Posterior cingulate gyrus (tissue), 11 donors: ENCODE measurements around the gene TUBA4A.

Source experiments
- DNase-seq, 10 donors: peaks; one replicate each; pipeline versions ENCODE4 v3.0.0 to v3.0.0-alpha.2; 2020 to 2021; ENCODE audit warnings: mixed read lengths in 3 of 10
- intact Hi-C: fragments of 100-400 bp; cut with DNase I; formaldehyde crosslinking; loops from one replicate; pipeline ENCODE4 v1.15.1; 2023

Gene TUBA4A

DNA sequence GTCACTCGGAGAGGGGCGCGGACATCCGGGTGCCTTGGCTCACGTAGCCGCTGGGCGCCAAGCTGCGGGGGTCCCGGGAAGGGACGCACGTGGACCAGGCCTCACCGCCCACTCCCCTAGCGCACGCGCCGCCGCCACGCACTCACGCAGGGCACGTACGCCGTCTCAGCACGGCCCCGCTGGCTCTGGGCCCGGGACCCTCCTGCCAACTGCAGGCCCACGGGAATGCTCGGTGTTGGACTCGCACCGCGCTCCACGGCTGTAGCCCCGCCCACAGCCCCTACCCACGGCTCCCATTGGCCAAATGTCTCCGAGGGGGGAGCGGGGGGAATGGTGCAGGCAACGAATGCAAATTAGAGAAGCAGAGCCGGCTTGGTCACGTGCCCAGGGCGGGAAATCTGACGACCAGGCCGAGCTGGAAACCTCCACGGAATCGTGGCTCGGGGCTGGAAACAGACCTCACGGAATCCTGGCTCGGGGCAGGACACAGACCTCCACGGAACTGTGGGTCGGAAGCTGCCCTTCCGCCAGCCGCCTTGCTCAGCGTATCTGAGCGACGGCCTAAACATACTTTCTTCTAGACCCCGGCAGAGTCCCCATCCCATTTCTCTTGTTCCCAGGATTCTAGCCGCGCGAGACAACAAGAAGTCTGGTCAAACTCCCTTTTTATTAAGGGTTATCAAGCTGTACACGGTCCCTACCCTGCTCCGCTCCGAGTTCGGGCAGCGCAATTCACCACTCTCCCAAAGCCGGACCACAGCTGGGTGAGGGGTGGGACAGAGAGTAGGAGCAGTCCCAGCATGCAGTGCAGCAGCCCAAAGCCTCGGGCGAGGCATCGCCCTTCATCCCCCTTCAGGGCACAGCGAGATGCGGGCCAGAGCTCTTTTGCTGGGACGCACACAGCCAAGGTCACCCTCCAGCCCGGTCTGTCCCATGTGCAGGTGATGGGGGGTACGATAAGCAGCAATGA lies 34.7 kb downstream of the TUBA4A start, which contains the start of gene ABCB6:
Gene ABCB6, minus strand, starts transcription at position 227 of the 970 bp plus-strand sequence. CDS start 285 bp downstream, outside the sequence.
- peak; percentile 96 to 100 (median 98) for DNase-seq
- intact Hi-C loops, result loop anchor here (1.0 kb wide), 1 partner anchor 26 kb away; the partner anchor contains the start of genes GLB1L and STK16

DNA sequence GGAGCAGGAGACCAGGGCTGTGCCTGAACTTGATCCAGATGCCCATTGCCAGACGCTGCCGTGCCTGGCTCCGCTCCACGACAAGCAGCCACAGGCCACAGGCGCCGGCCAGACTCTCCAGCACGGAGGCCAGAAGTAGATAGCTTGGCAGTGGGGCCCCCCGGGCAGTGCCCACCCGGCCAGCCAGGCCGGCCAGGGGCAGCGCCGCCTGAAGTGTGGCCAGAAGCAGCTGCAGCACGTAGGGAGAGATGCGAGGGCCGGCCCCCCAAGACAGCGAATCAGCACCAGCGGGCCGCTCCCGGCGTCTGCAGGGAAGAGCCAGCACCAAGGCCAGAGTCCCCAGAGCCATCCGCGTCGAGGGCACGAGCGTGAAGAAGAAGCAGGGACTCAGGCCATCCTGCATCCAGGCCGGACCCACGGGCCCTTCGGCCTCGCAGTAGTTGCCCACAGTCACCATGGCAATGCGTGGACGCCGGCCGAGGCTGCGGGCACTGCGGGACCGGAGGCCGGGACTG lies 35.4 kb downstream of the TUBA4A start:
- intact Hi-C loops, result loop anchor here (1.0 kb wide), 1 partner anchor 27 kb away; the partner anchor contains the start of genes GLB1L and STK16

GRCh38 chr2:219216535-219216915 lies 37.2 kb downstream of the TUBA4A start:
- peak in 1 of 10 donors; percentile 56 for DNase-seq
- intact Hi-C loops, result no loop called here

More for the DNA sequence above, 35.4 kb downstream of the TUBA4A start:
- DNase-seq, result peak in 9 of 10 donors; percentile 17 to 94 (median 62)

DNA sequence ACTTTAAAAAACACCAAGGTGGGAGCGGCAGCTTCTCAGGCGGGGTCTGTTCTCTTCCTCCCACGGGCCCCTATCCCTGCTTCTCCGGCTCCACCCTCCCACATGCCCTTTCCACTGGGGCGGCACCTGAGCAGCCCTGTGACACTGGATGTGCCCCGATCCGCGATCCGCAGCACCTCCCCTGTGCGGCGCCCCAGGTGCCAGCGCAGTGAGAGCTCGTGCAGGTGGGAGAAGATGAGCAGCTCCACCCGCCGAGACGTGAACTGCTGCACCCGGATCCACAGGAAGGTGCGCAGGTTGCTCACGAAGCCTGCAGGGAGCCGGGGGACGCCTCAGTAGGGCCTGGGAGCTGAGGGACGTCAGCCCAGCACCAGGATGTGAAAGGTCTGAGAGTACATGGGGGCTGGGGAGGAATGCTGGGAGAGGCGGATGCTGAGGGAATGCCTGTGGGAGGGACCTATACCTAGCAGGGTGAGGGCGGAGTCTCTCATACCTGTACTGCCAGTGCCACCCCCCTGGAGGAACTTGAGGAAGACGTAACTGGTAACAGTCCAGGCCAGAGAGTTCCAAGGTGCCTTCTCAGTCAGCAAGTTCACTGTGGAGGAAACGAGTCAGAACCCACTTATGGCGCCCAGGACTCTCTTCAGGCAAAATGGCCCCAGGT lies 37.7 kb downstream of the TUBA4A start:
- peak in 1 of 10 donors; percentile 78 for DNase-seq
- intact Hi-C loops, result no loop called here

GRCh38 chr2:219214786-219215185 lies 38.9 kb downstream of the TUBA4A start:
- DNase-seq, result no peak
- intact Hi-C loops, result no loop called here

- intact Hi-C loops, result no loop called here
- peak in 1 of 10 donors; percentile 73 for DNase-seq
Measured at GRCh38 chr2:219214141-219214540, 39.6 kb downstream of the TUBA4A start.

GRCh38 chr2:219213486-219214071 lies 40.1 kb downstream of the TUBA4A start:
- intact Hi-C loops, result no loop called here

DNA sequence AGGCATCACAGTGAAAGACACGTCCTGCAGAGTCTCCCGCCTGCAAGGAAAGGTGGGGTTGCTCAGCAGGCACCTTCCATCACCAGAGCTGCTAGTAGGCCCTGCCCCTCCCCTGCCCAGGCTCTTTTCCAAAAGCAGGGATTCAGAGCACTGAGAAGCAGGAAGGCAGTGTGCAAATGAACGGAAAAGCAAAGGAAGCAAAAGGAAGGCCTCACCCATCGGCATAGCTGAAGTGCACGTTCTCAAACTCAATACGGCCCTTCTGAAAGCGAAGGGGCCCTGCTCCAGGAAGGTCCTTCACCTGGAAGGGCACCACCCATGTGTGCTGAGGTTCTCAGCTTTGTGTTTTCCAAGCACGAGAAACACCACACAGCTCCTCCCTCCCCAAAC lies 40.7 kb downstream of the TUBA4A start:
- intact Hi-C loops, result no loop called here
- no peak for DNase-seq

More at GRCh38 chr2:219213486-219214071, 40.1 kb downstream of the TUBA4A start:
- DNase-seq, result peak in 1 of 10 donors; percentile 38

- peak in 1 of 10 donors; percentile 56 for DNase-seq
Measured at GRCh38 chr2:219210886-219211362, 42.8 kb downstream of the TUBA4A start.

DNA sequence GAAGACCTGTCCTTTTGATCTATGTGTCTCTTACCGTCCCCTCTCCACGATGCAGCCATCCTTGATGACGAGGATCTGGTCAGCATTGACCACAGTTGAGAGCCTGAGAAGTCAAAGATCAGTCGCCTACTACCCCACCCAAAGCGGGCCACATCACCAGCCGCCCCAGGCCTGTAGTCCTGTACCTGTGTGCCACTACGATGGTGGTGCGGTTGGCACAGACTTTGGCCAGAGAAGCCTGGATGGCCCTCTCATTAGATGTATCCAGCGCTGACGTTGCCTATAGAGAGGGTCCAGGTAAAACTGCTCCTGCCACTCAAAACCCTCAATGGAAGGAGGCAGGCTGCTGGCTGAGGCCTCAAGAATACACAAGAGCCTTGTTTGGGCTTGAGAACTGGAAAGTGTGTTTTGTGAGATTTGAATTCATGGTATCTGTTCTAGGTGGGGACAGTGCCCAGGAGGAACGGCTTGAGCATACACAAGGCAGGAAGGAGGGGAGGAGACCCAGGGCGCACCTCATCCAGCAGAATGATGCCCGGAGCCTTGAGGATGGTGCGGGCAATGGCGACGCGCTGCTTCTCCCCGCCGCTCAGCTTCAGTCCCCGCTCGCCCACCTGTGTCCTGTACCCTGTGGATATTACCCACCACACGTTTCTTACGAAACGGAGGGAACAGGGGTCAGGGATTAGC lies 43.4 kb downstream of the TUBA4A start:
- peak in 1 of 10 donors; percentile 83 for DNase-seq
- intact Hi-C loops, result no loop called here

More at GRCh38 chr2:219210886-219211362, 42.8 kb downstream of the TUBA4A start:
- intact Hi-C loops, result no loop called here

DNA sequence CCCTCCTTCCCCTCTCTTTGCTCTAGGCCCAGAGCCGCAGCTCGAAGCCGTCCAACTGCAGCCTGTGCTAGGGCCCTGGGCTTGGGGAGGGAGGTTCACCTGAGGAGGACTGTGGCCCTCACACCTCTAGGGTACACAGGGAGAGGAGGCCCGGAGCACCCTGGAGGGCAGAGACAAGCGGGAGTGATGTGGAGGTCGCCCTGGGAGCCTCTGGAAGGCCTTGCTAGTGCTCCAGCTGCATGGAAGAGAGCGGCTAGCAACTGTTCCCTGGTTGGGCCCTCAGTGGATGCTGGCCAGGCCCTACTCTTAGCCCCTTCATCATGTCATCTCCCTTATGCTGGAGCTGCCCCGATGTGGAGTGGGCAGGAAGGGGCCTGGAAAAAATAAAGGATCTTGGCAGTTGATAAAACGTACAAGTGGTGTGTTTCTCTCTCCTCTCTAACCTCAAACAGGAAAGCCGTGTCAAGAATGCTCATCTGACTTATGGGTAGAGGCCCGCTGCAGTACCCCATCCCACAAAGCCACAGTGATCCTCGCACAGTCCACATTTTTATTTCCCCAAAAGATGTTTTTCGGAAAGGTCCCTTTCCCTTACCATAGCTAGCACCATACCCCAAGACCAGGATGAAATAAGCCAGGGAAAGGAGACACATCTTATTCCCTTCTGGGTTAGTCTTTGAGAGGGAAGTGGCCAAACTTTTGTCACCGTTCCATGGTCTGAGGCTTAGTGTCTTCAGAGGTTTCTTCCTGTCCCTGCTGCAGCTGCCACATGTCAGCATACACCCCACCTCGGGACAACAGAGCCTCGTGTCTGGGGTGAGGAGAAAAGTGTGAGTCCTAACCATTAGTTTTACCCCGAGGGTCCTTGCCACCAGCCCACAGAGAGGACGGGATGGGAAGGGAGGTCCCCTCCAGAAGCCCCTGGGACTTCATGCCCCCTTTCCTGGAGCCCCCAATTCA lies 44.2 kb downstream of the TUBA4A start:
- intact Hi-C loops, result no loop called here
- peak in 1 of 10 donors; percentile 36 for DNase-seq

GRCh38 chr2:219207884-219208740 lies 45.6 kb downstream of the TUBA4A start:
- DNase-seq, result peak in 1 of 10 donors; percentile 86
- intact Hi-C loops, result loop anchor here (2.0 kb wide), 1 partner anchor 29 kb away; the partner anchor contains the start of gene RETREG2

GRCh38 chr2:219207134-219207883 lies 46.4 kb downstream of the TUBA4A start:
- intact Hi-C loops, result loop anchor here (2.0 kb wide), 1 partner anchor 29 kb away; the partner anchor contains the start of gene RETREG2
- peak in 2 of 10 donors; percentile 77 to 87 for DNase-seq

GRCh38 chr2:219206328-219207133 lies 47.2 kb downstream of the TUBA4A start, which contains the start of gene ZFAND2B:
Gene ZFAND2B, plus strand, starts transcription at chr2:219206782. Its CDS starts 206 bp downstream, at chr2:219206988.
- intact Hi-C loops, result loop anchor here (2.0 kb wide), 1 partner anchor 28 kb away; the partner anchor contains the start of gene RETREG2
- DNase-seq, result peak; percentile 90 to 99 (median 95)

DNA sequence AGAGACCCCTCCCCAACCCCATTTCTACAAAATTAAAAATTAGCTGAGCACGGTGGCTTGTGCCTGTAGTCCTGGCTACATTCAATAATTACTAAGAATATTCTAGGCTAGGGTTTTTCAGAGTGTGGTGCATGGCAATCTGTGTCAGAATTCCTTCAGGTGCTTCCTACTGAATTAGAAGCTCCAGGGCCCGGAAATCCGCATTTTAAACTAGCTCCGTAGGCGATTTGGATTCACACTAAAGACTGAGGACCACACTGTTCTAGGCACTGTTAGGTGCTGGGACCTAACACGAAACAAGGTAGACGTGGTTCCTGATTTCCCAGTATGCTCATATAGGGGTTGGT lies 47.8 kb downstream of the TUBA4A start:
- no peak for DNase-seq
- intact Hi-C loops, result loop anchor here (2.0 kb wide), 1 partner anchor 27 kb away; the partner anchor contains the start of gene RETREG2

DNA sequence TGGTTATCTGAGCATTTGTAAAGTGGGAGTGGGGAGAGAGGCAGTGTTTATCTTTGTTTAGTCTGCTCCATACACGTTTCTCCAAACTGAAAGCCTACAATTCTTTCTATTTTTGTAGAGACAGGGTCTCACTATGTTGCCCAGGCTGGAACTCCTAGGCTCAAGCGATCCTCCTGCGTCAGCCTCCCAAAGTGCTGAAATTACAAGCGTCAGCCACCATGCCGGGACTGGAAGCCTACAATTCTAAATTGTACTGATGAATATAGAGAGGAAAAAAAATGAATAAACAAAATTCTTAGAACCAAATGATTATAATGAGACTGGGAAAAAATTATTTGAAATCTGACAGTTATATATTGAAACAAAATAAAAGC lies 48.6 kb downstream of the TUBA4A start:
- DNase-seq, result peak in 2 of 10 donors; percentile 43 to 50
- intact Hi-C loops, result no loop called here
